H9 (cell line): ENCODE data around the gene DIAPH3. TPM values are rescaled to one million over a fixed set of nuclear protein-coding genes. Genes with fewer than 3 reads are reported as not detected.

Source experiments
- DNase-seq: peaks from one replicate; pipeline ENCODE4 v3.0.0-alpha.2; 2017
- H2AFZ ChIP-seq: one replicate; pipeline ENCODE4 v1.6.1; 2013; ENCODE audit warnings: mild to moderate bottlenecking, low read length, control low read depth, moderate library complexity
- H2AK5ac ChIP-seq: 2 replicates; pipeline ENCODE4 v1.6.1; 2013; ENCODE audit warnings: low read length, control low read depth, mixed read lengths; ENCODE audit not compliant: insufficient read length
- H2BK120ac ChIP-seq: one replicate; pipeline ENCODE4 v1.6.1; 2013; ENCODE audit warnings: low read depth, mild to moderate bottlenecking, low read length, control low read depth, inconsistent platforms; ENCODE audit not compliant: poor library complexity, severe bottlenecking
- H2BK12ac ChIP-seq: 2 replicates; pipeline ENCODE4 v1.6.1; 2013; ENCODE audit warnings: low read length, control low read depth, mixed read lengths, low read depth; ENCODE audit not compliant: insufficient read length
- H2BK15ac ChIP-seq: 2 replicates; pipeline ENCODE4 v1.6.1; 2013; ENCODE audit warnings: low read depth, low read length, control low read depth
- H2BK20ac ChIP-seq: one replicate; pipeline ENCODE4 v1.6.1; 2013; ENCODE audit warnings: low read depth, mild to moderate bottlenecking, low read length, control low read depth, inconsistent platforms; ENCODE audit not compliant: poor library complexity, severe bottlenecking
- H2BK5ac ChIP-seq: 2 replicates; pipeline ENCODE4 v1.6.1; 2013; ENCODE audit warnings: low read length, control low read depth, mixed read lengths; ENCODE audit not compliant: insufficient read length
- H3K14ac ChIP-seq: 2 replicates; pipeline ENCODE4 v1.6.1; 2013; ENCODE audit warnings: low read length, control low read depth; ENCODE audit not compliant: insufficient read depth
- H3K18ac ChIP-seq: 2 replicates; pipeline ENCODE4 v1.6.1; 2013; ENCODE audit warnings: low read depth, mild to moderate bottlenecking, mixed read lengths, low read length, control low read depth; ENCODE audit not compliant: insufficient read length
- H3K23ac ChIP-seq: 2 replicates; pipeline ENCODE4 v1.6.1; 2013; ENCODE audit warnings: low read length, control low read depth, mixed read lengths, low read depth; ENCODE audit not compliant: insufficient read length
- H3K23me2 ChIP-seq: 2 replicates; pipeline ENCODE4 v1.6.1; 2013; ENCODE audit warnings: low read depth, mild to moderate bottlenecking, mixed read lengths, low read length, control low read depth; ENCODE audit not compliant: insufficient read length, poor library complexity, severe bottlenecking
- H3K27ac ChIP-seq: 2 replicates; pipeline ENCODE4 v1.5.1; 2013; ENCODE audit warnings: low read length, control low read depth, mixed read lengths, low read depth; ENCODE audit not compliant: insufficient read length
- H3K27me3 ChIP-seq: 2 replicates; pipeline ENCODE4 v1.6.1; 2013; ENCODE audit warnings: low read length, control low read depth, inconsistent platforms; ENCODE audit not compliant: insufficient read depth
- H3K4ac ChIP-seq: 2 replicates; pipeline ENCODE4 v1.6.1; 2013; ENCODE audit warnings: low read depth, mild to moderate bottlenecking, control low read depth, inconsistent platforms, low read length, moderate library complexity
- H3K4me1 ChIP-seq: 2 replicates; pipeline ENCODE4 v1.6.1; 2013; ENCODE audit warnings: low read length, control low read depth, inconsistent platforms; ENCODE audit not compliant: insufficient read depth
- H3K4me2 ChIP-seq: 2 replicates; pipeline ENCODE4 v1.6.1; 2013; ENCODE audit warnings: low read length, control low read depth, mixed read lengths; ENCODE audit not compliant: insufficient read length, insufficient read depth
- H3K56ac ChIP-seq: 2 replicates; pipeline ENCODE4 v1.6.1; 2013; ENCODE audit warnings: low read depth, mild to moderate bottlenecking, mixed read lengths, low read length, control low read depth; ENCODE audit not compliant: insufficient read length
- H3K79me1 ChIP-seq: 2 replicates; pipeline ENCODE4 v1.6.1; 2013; ENCODE audit warnings: low read depth, mild to moderate bottlenecking, moderate library complexity, low read length, control low read depth, inconsistent platforms; ENCODE audit not compliant: insufficient read depth, poor library complexity, severe bottlenecking
- H3K79me2 ChIP-seq: 2 replicates; pipeline ENCODE4 v1.6.1; 2013; ENCODE audit warnings: low read length, control low read depth, inconsistent platforms; ENCODE audit not compliant: insufficient read depth
- H3K9ac ChIP-seq: 2 replicates; pipeline ENCODE4 v1.6.1; 2013; ENCODE audit warnings: low read length, control low read depth, mixed read lengths; ENCODE audit not compliant: insufficient read length; ENCODE audit errors: extremely low read depth
- H3K9me3 ChIP-seq: one replicate; pipeline ENCODE4 v1.6.1; 2013; ENCODE audit warnings: low read depth, low read length, inconsistent platforms; ENCODE audit not compliant: control insufficient read depth
- H3T11ph ChIP-seq: one replicate; pipeline ENCODE4 v1.6.1; 2013; ENCODE audit warnings: mild to moderate bottlenecking, low read length, control low read depth, inconsistent platforms
- H4K20me1 ChIP-seq: one replicate; pipeline ENCODE4 v1.6.1; 2013; ENCODE audit not compliant: control insufficient read depth, insufficient read length, insufficient read depth
- H4K5ac ChIP-seq: 2 replicates; pipeline ENCODE4 v1.6.1; 2013; ENCODE audit warnings: low read depth, mild to moderate bottlenecking, mixed read lengths, low read length, control low read depth; ENCODE audit not compliant: insufficient read length
- H4K8ac ChIP-seq: replicated peaks from 2 replicates; pipeline ENCODE4 v1.6.1; 2013; ENCODE audit warnings: low read length, control low read depth, mixed read lengths, low read depth; ENCODE audit not compliant: insufficient read length
- H4K91ac ChIP-seq: 2 replicates; pipeline ENCODE4 v1.6.1; 2013; ENCODE audit warnings: low read depth, mild to moderate bottlenecking, moderate library complexity, mixed read lengths, low read length, control low read depth; ENCODE audit not compliant: insufficient read length
- H3K27ac Mint-ChIP-seq, 3 experiments: 2 replicates in 2 of 3; 3 replicates in 1 of 3; pipeline ENCODE4 v1.8.0; 2020 to 2021; ENCODE audit warnings: mixed read lengths in 3 of 3, mild to moderate bottlenecking in 1 of 3, moderate library complexity in 1 of 3
- H3K27me3 Mint-ChIP-seq: 2 replicates; pipeline ENCODE4 v1.8.0; 2021; ENCODE audit warnings: low read depth, mild to moderate bottlenecking, moderate library complexity, mixed read lengths
- H3K36me3 Mint-ChIP-seq, 3 experiments: 2 replicates in 2 of 3; 3 replicates in 1 of 3; pipeline ENCODE4 v1.8.0; 2020 to 2021; ENCODE audit warnings: low read depth in 3 of 3, mixed read lengths in 3 of 3; ENCODE audit not compliant: insufficient read depth in 1 of 3
- H3K4me1 Mint-ChIP-seq, 2 experiments: 2 replicates each; pipeline ENCODE4 v1.8.0; 2020; ENCODE audit warnings: mixed read lengths in 2 of 2
- H3K4me3 Mint-ChIP-seq, 2 experiments: 2 replicates in 1 of 2; 3 replicates in 1 of 2; pipeline ENCODE4 v1.8.0; 2020 to 2021; ENCODE audit warnings: mild to moderate bottlenecking in 2 of 2, mixed read lengths in 2 of 2, moderate library complexity in 1 of 2
- H3K9me3 Mint-ChIP-seq, 2 experiments: 2 replicates in 1 of 2; 3 replicates in 1 of 2; pipeline ENCODE4 v1.8.0; 2020; ENCODE audit warnings: mild to moderate bottlenecking in 2 of 2, mixed read lengths in 2 of 2, moderate library complexity in 1 of 2
- CTCF ChIP-seq: fragments of 200-600 bp; sonication (generic); conservative IDR thresholded peaks from 3 replicates; pipeline ENCODE4 v1.8.0; 2021; ENCODE audit warnings: antibody characterized with exemption, mild to moderate bottlenecking
- whole genome bisulfite sequencing: extraction: QIAGEN DNeasy Blood & Tissue Kit; methylation state at CpG from one replicate; pipeline ENCODE4 v1.1.7; 2013; ENCODE audit warnings: missing lambda C conversion rate, low lambda C conversion rate, mixed read lengths; ENCODE audit not compliant: insufficient read length; ENCODE audit errors: extremely low coverage; 5-methylcytosine and 5-hydroxymethylcytosine counted together
- total RNA-seq: library from RNA; stranded (reverse); gene quantifications from 2 replicates; pipeline ENCODE4 v1.2.1, GENCODE V29; 2021

The DIAPH3 gene
- total RNA-seq, 1 experiment from 2014 or later = 23.1 TPM

GRCh38 chr13:59746291-59746962 lies 417.3 kb downstream of the DIAPH3 start:
- H3K27me3 Mint-ChIP-seq = no peaks in the 10 kb centered on the region
- Histone ChIP-seq H3K56ac (no peak overlapping the region), H3K23me2 (no peaks in the 10 kb centered on the region), H3K27ac (no peak overlapping the region), H3T11ph (no peak overlapping the region), H4K5ac (no peak overlapping the region), H3K4me1 (peaks cover 9% of the 10 kb centered on the region), H2BK15ac (no peak overlapping the region), H2BK12ac (no peak overlapping the region), H2BK5ac (no peak overlapping the region), H3K79me1 (no peaks in the 10 kb centered on the region), H2AFZ (no peak overlapping the region), H3K4ac (no peak overlapping the region), H3K79me2 (no peaks in the 10 kb centered on the region), H4K20me1 (no peaks in the 10 kb centered on the region), H3K27me3 (no peaks in the 10 kb centered on the region), H3K9me3 (no peaks in the 10 kb centered on the region), H2BK120ac (no peak overlapping the region), H3K4me2 (no peak overlapping the region), H4K8ac (no peak overlapping the region), H3K18ac (no peak overlapping the region), H2AK5ac (no peak overlapping the region), H3K9ac (no peak overlapping the region), H3K23ac (no peak overlapping the region), H2BK20ac (no peak overlapping the region), H3K14ac (no peak overlapping the region), H4K91ac (no peak overlapping the region)
- no CpG with 5 or more reads among the region's 5 CpGs for WGBS
- no peak for DNase-seq
- H3K4me1 Mint-ChIP-seq = peaks cover 41 to 45% of the 10 kb centered on the region in 2 experiments
- no peak overlapping the region for H3K4me3 Mint-ChIP-seq
- no peaks in the 10 kb centered on the region for H3K9me3 Mint-ChIP-seq
- H3K36me3 Mint-ChIP-seq = peaks cover 0 to 2% (median under 1%) of the 10 kb centered on the region in 3 experiments; a peak in 3 of 7 replicates
- TF ChIP-seq CTCF = no peak
- H3K27ac Mint-ChIP-seq = no peak overlapping the region
